Measurements from ENCODE around the gene CREB3L2.

Gene CREB3L2

DNA sequence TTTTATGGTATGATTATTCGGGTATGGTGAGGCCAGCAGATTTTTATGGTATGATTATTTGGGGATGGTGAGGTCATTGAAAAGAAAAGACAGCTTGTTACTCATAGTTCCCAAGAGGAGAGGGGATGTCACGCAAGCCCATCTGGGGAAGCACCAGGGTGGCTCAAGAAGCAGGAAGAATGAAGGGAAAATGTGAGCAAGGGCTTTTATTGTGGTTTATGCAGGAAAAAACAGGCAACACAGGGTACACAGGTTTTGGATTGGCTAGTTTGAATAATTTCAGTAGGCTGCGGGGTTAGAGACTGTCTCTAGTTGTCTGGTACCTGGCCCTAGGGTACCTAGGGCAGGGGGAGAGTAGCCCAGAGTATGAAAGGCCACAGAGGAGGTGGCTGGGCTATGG, 128.4 kb downstream of the CREB3L2 start:
- no peak for DNase-seq (ENCODE audit: low read depth in 2 of 2)

DNA sequence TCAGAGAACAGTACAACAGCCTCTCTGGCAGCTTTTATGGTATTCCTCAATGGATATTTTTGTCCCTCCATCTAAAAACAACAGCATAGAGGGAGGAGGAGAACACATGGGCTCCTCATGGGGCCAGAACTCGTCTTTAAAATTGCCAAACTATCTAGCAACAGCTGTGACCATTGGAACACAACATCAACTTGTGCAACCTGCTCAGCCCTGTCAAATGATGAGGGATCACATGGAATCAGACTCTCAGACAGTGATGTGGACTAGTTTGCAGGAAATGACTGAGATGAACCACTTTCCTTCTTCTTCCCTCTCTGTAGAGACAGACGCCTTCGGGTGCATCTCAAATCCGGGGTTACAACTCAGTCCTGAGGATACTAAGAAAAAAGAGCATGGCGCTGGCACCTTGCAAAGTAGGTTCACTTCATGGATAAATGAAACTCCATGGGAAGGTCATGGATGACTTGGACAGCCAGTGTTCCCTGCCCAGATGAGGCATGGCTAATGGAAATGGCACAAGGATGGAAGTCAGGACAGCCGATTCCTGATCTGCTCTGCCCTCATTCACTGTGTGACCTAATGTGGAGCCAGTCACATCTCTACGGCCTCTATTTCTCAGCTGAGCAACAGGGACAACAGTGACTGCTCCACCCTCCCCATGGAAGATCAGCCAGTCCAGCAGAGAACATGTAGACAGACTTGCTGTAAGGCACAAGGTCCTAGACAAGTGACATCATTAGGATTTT, 130.5 kb downstream of the CREB3L2 start:
- no peak for DNase-seq (ENCODE audit: low read depth in 2 of 2)

DNA sequence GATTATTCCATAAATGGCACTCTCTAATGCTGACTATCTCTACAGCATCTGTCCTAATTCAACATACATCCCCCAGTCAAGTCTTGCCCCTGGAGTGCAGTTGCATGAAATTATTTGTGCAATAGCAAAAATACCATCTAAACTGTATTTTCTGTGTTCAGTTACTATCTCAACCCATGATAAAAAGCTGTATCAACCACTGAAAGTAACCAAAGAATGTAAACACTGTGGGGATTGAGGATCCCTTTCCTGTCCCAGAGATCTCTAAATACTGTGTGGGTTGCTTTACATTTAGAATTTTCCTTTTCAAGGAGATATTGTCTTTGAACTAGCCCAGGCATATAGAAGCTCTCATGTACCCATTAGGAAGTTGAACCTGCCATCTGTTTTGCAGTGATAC, 131.2 kb downstream of the CREB3L2 start:
- DNase-seq (ENCODE audit: low read depth in 2 of 2) = no peak

GRCh38 chr7:137870078-137870477, 131.8 kb downstream of the CREB3L2 start:
- no peak for DNase-seq (ENCODE audit: low read depth in 2 of 2)

DNA sequence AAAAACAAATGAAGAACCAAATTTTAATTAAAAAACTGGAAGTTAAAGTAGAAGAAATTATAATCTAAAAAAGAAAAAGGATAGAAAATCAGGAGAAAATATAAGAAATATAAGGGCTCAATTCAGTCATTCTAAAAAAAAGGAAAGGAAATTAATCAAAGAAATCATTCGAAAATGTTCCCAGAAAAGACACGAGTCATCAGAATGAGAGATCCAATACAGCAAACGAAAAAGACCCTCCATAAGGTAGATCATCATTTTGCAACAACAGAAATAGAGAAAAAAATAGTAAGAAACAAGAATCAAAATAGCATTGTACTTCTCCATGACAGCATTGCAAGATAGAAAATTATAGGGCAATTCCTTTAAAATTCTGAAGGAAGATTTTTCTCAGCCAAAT, 132.6 kb downstream of the CREB3L2 start:
- no peak for DNase-seq (ENCODE audit: low read depth in 2 of 2)

DNA sequence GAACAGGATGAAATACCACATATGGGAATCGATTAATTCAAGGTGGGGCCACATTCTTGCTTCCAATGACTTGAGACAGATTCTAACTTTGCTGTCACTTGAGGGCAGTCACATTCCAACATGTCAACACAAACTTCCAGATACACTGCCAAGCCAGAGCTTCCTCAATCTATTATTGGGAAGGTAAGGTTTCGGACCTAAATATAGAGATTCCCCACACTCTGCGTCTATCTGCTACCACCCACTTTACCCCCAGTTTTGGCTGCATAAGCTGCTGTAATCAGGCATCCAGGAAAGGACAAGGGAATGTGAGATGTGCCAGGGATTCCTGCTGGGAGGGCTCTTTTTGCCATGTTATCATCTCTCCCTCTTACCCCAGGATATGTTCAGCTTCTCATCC, 134.6 kb downstream of the CREB3L2 start:
- no peak for DNase-seq (ENCODE audit: low read depth in 2 of 2)

DNA sequence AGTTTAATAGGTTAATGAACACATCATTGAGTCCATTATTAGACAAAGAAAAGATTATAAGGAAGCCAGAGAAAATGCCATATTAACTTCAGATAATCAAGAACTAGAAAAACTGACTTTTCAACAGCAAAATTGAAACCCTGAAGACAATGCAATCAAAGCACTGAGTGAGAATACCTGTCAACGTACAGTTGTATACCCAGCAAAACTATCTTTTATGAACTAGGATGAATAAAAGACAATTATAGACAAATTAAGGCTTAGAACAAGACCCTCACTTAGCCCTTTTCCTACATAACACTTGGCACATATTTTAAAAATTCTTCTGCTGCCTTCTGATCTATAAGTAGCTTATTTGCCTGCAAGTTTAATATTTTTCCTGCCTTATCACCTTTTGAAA, 136.1 kb downstream of the CREB3L2 start:
- DNase-seq (ENCODE audit: low read depth in 2 of 2) = no peak

DNA sequence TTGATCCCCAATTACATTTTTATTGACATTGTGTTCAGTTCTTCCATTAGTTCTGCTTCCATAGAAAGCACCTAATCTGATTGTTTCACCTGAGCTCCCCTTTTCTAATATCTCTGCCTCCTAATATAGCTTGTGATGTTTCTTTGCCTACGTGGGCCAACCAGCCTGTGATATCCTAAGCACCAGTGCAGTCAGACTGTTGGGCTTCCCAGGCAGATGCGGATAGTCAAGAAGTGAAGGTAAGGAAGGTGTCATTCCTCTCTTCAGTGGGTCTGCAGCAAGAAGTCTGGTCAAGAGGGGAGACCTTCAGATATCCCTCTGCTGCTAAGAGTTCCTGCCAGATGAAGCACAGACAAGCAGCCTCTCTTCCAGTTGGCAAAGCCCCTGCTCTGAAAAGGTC, 138.9 kb downstream of the CREB3L2 start:
- DNase-seq (ENCODE audit: low read depth in 2 of 2) = no peak

GRCh38 chr7:137862358-137862757, 139.5 kb downstream of the CREB3L2 start:
- no peak for DNase-seq (ENCODE audit: low read depth in 2 of 2)

DNA sequence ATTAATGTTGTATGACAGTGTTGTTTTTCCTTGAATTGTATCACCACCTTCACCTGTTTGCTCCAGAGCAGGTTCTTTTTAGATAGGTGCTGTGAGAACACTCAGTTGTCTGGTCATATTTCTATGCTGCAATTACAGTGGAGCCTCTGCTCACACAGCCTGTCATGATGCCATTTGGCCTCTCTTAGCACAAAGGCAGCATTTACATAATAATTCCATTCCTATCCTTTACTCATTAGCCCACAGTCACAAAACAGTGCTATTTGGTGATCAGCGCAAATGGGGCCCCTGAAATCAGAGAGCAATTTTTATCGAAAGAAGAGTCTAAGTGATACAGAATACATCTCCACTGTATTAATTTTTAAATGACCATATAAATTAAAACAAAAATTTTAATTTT, 141.3 kb downstream of the CREB3L2 start:
- DNase-seq (ENCODE audit: low read depth in 2 of 2) = no peak

GRCh38 chr7:137853053-137853452, 148.8 kb downstream of the CREB3L2 start:
- no peak for DNase-seq (ENCODE audit: low read depth in 2 of 2)

DNA sequence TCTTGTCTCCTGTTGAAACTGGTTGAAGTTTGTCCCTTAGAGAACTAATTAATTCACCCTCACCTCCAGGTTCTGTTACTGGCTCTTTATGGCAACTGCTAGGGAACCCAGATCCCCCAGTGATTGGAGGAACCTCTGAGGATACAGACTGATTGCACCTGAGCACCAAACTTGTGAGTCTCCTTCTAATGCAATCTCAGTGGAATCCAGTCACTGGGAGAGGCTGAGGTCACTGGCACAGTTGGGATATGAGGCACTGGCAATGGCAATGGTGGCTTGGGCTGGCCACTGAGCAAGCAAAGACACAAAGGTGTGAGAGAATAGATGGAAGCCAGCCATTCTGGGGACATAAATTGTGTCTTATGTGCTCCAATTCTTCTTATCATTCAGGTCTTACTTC, 149.8 kb downstream of the CREB3L2 start:
- no peak for DNase-seq (ENCODE audit: low read depth in 2 of 2)

DNA sequence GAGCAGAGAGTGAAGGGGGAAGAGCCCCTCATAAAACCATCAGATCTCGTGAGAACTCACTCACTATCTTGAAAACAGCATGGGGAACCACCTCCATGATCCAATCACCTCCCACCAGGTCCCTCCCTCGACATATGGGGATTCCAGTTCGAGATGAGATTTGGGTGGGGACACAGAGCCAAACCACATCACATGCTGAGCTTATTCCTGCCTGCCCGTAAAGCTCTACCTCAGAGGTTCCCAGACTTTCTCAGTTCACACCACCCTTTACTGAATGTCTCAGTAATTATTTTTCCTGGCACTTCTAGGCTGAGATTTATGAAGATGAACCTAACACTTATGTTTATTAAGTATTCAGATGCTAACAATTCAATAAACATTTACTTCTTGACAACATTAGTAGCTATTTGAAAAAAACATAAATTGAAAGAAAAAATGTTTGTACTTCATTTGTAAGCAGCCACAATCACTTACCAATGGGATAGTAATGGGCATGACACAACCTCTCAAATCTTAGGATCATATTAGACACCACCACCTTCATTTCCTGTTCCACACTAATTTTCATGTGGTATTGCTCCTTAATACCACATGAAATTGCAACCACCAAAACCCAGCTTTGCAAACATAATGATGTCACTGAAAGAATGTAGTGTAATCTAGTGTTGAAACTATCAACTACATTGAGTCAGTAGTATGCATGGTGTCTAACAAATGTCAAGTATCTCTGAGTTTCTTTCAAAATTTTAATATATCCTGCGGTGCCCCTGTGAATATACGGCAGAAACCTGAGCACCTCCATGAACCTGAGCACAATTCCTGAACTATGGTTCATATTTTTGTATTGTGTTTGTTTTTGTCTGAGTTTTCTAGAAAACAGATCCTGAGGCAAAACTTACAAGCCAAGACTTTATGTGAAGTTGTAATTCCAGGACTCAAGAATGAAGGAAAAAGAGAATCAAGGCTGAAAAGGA, 150.6 kb downstream of the CREB3L2 start:
- DNase-seq (ENCODE audit: low read depth in 2 of 2) = no peak

DNA sequence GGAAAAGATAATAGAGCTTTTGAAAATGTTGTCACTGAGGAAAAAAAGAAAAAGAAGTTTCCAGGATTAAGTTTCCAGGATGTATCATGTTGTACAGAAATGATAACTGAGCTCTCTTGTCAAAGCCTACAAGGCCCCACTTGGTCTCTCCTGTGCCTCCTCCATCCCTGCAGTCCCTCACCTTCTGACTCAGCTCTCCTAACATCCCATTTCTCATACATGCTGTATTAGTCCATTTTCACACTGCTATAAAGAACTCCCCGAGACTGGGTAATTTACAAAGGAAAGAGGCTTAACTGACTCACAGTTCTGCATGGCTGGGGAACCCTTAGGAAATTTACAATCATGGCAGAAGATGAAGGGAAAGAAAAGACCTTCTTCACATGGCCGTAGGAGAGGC, 151.3 kb downstream of the CREB3L2 start:
- no peak for DNase-seq (ENCODE audit: low read depth in 2 of 2)

GRCh38 chr7:137848095-137848494, 153.8 kb downstream of the CREB3L2 start:
- no peak for DNase-seq (ENCODE audit: low read depth in 2 of 2)

GRCh38 chr7:137847568-137848050, 154.3 kb downstream of the CREB3L2 start:
- DNase-seq (ENCODE audit: low read depth in 2 of 2) = no peak

DNA sequence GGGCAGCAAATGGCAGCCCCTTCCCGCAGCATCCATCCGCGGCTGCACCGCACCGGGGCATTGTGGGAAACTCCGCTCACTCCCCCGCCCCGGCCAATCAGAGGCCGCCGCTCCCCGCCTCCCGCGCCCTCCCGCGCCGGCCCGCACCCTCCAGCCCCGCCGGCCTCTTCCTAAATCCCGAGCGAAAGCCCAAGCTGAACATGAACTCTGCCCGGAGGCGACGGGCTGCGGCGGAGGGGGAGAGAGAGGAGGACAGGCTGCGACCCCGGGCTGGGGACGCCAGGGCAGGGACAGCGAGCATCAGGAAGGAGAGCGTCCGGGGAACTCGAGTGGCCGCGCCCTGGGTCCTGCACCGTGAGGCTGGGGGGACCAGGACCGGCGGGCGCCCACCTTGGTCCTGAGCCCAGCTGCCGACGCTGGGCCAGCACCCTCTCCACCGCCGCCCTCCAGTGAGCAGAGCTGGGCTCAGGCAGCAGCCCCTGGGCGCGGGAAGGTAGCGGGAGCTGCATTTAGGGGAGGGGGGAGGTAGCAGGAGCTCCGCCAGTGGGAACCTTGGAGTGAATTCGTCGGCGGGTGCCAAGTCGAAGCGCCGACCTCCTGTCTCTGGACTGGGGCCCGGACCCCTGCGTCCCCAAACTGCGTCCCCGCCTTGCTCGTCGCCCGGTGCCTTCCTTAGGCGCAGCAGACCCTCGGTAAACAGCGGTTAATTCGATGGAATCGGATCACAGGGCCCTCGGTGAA, 154.9 kb downstream of the CREB3L2 start, which contains the start of gene DGKI:
Gene DGKI (minus strand): TSS at position 148 of the 741 bp plus-strand sequence.
- DNase-seq (ENCODE audit: low read depth in 2 of 2) = no peak

DNA sequence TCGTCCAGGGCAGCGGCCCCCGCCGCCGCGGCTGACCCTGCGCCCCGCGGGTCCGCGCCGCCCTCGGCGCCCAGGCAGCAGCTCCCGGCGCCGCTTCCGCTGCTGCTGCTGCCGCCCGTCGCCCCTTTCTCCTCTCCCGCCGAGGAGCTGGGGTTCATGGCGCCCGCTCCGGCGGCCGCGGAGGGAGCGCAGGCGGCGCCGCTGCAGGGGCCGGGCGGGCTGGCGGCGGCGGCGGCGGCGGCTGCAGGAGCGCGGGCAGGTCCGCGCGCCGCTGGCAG, 155.4 kb downstream of the CREB3L2 start:
- DNase-seq (ENCODE audit: low read depth in 2 of 2) = no peak

- DNase-seq (ENCODE audit: low read depth in 2 of 2) = no peak
Measured at GRCh38 chr7:137844677-137845425, 157.0 kb downstream of the CREB3L2 start.

- DNase-seq (ENCODE audit: low read depth in 2 of 2) = no peak
Measured at GRCh38 chr7:137839903-137840779, 161.7 kb downstream of the CREB3L2 start.
